Measurements from ENCODE around the gene SAMD5. TPM values are rescaled to one million over a fixed set of nuclear protein-coding genes. Genes with fewer than 3 reads are reported as not detected.

The SAMD5 gene
- total and polyA plus RNA-seq, 2 of the 8 experiments (the other 6 are each of a cell fraction or from before 2014, with no cell fraction given) = 0.02 to 0.04 TPM

- FAIRE-seq = no peak
- no peak overlapping the region for H3K4me3 ChIP-seq (ENCODE audit: extremely low read depth in 1 of 4, insufficient read depth in 2 of 4, low read depth in 3 of 4, low read length in 4 of 4)
- CTCF ChIA-PET (ENCODE audit: partially characterized antibody) = no interaction called here
- no peak for TF ChIP-seq CREB1 (IDR thresholded peaks at IDR 0.05)
- TF ChIP-seq YY1 (IDR thresholded peaks at IDR 0.05; ENCODE audit: low read depth, low read length) = no peak
- TF ChIP-seq RXRA (IDR thresholded peaks at IDR 0.05; ENCODE audit: insufficient read depth, low read depth, low read length) = no peak
- TF ChIP-seq SIX5 (IDR thresholded peaks at IDR 0.05; ENCODE audit: low read depth, low read length) = no peak
- TF ChIP-seq MAFK (IDR thresholded peaks at IDR 0.05; ENCODE audit: low read depth, low read length) = no peak
- no peak for TF ChIP-seq CBX5 (IDR thresholded peaks at IDR 0.05; ENCODE audit: low read depth, low read length)
- no peak for TF ChIP-seq EZH2 (IDR thresholded peaks at IDR 0.05; ENCODE audit: low read depth, low read length, severe bottlenecking)
Measured at GRCh38 chr6:147534116-147534860, 25.8 kb downstream of the SAMD5 start.

More at GRCh38 chr6:147534116-147534860, 25.8 kb downstream of the SAMD5 start:
- 93% methylated on average over 13 of the region's 13 CpGs; no CpG with 5 or more reads in 1 of the 2 experiments for WGBS, 2 experiments (ENCODE audit: extremely low coverage in 1 of 2, insufficient coverage in 1 of 2, insufficient read length in 1 of 2, insufficient replicate concordance in 2 of 2, low coverage in 1 of 2, low lambda C conversion rate in 2 of 2, missing lambda C conversion rate in 1 of 2)
- peaks cover 0 to 5% (median 0%) of the 10 kb centered on the region in 4 experiments; a peak in 1 of 7 replicates for H3K4me1 ChIP-seq (replicated peaks in 1 of 4; ENCODE audit: control insufficient read depth in 3 of 4, insufficient read depth in 4 of 4, low read length in 3 of 4)
- POLR2A ChIA-PET (ENCODE audit: partially characterized antibody) = no interaction called here
- H2AFZ ChIP-seq (ENCODE audit: low read length) = peak overlapping the region; percentile 20; the same call in 1 of the 2 replicates
- DNase-seq (ENCODE audit: low read depth in 1 of 2, low spot score in 2 of 2) = no peak
- H3K23ac ChIP-seq (ENCODE audit: insufficient read length) = no peak overlapping the region
- H2AK5ac ChIP-seq (ENCODE audit: low read depth, low read length) = no peak overlapping the region
- H3K9ac ChIP-seq (replicated peaks in 1 of 4; ENCODE audit: extremely low read depth in 1 of 4, low read depth in 3 of 4, low read length in 3 of 4) = no peak overlapping the region
- no peak overlapping the region for H2BK5ac ChIP-seq (ENCODE audit: low read depth, low read length)
- H4K91ac ChIP-seq (replicated peaks; ENCODE audit: insufficient read length, low read length) = no peak overlapping the region
- no peak overlapping the region for H2BK120ac ChIP-seq (replicated peaks; ENCODE audit: low read depth, low read length)
- no peaks in the 10 kb centered on the region for H3K36me3 ChIP-seq (ENCODE audit: control insufficient read depth in 2 of 4, insufficient read depth in 4 of 4, low read length in 3 of 4)
- no peaks in the 10 kb centered on the region for H4K20me1 ChIP-seq (replicated peaks in 1 of 2; ENCODE audit: control insufficient read depth in 1 of 2, insufficient read depth in 2 of 2, low read length in 2 of 2)
- H2BK20ac ChIP-seq (ENCODE audit: low read length) = no peak overlapping the region
- H2BK12ac ChIP-seq (ENCODE audit: low read depth, low read length) = no peak overlapping the region
- H3K27ac ChIP-seq (ENCODE audit: low read depth, low read length) = no peak overlapping the region
- H3K9me3 ChIP-seq (ENCODE audit: insufficient read depth in 2 of 2, low read depth in 1 of 2, low read length in 1 of 2) = no peaks in the 10 kb centered on the region; a peak in 1 of 4 replicates
- H3K79me2 ChIP-seq (ENCODE audit: control insufficient read depth in 1 of 2, insufficient read depth in 2 of 2, low read length in 2 of 2) = no peaks in the 10 kb centered on the region
- H3K56ac ChIP-seq (replicated peaks; ENCODE audit: insufficient read length, low read depth, low read length) = no peak overlapping the region
- no peak overlapping the region for H3K4me2 ChIP-seq (ENCODE audit: insufficient read depth in 1 of 2, low read depth in 2 of 2, low read length in 2 of 2)
- no peaks in the 10 kb centered on the region for H3K79me1 ChIP-seq (ENCODE audit: low read depth, low read length)
- H3K27me3 ChIP-seq (replicated peaks in 1 of 4; ENCODE audit: control insufficient read depth in 3 of 4, extremely low read depth in 1 of 4, insufficient read depth in 3 of 4, low read length in 3 of 4) = no peaks in the 10 kb centered on the region
- no peaks in the 10 kb centered on the region for H3K23me2 ChIP-seq (ENCODE audit: low read depth, low read length)
- no peak overlapping the region for H3K18ac ChIP-seq (ENCODE audit: extremely low read depth, low read length)
- no peak overlapping the region for H4K5ac ChIP-seq (ENCODE audit: insufficient read length, low read depth, low read length)
- H3K4ac ChIP-seq (replicated peaks; ENCODE audit: insufficient read length, low read depth, low read length) = no peak overlapping the region
- no peak overlapping the region for H2BK15ac ChIP-seq (ENCODE audit: low read length)
- no peak overlapping the region for H4K8ac ChIP-seq (ENCODE audit: extremely low read depth, insufficient read depth, low read length)
- H3K14ac ChIP-seq (ENCODE audit: insufficient read length) = no peak overlapping the region

Data from H1 (cell line).